ENCODE data around the gene GALNT7.

The GALNT7 gene

GRCh38 chr4:173269280-173269679, 100.7 kb downstream of the GALNT7 start:
- no peak for DNase-seq

- DNase-seq: no peak
Measured at GRCh38 chr4:173270312-173271027, 101.9 kb downstream of the GALNT7 start.

- DNase-seq: no peak
Measured at GRCh38 chr4:173272314-173272713, 103.7 kb downstream of the GALNT7 start.

GRCh38 chr4:173272996-173273395, 104.4 kb downstream of the GALNT7 start:
- DNase-seq: no peak

- no peak for DNase-seq
Measured at GRCh38 chr4:173273941-173274340, 105.3 kb downstream of the GALNT7 start.

GRCh38 chr4:173274744-173275143, 106.1 kb downstream of the GALNT7 start:
- DNase-seq: no peak

GRCh38 chr4:173275150-173275549, 106.5 kb downstream of the GALNT7 start:
- DNase-seq: no peak

GRCh38 chr4:173277340-173277739, 108.7 kb downstream of the GALNT7 start:
- DNase-seq: no peak

- DNase-seq: no peak
Measured at GRCh38 chr4:173280998-173281397, 112.4 kb downstream of the GALNT7 start.

- no peak for DNase-seq
Measured at GRCh38 chr4:173281406-173282255, 113.0 kb downstream of the GALNT7 start.

- DNase-seq: no peak
Measured at GRCh38 chr4:173282256-173282562, 113.6 kb downstream of the GALNT7 start.

GRCh38 chr4:173282626-173283025, 114.0 kb downstream of the GALNT7 start:
- no peak for DNase-seq

GRCh38 chr4:173284463-173284862, 115.9 kb downstream of the GALNT7 start:
- no peak for DNase-seq

GRCh38 chr4:173287486-173287885, 118.9 kb downstream of the GALNT7 start:
- no peak for DNase-seq

GRCh38 chr4:173288296-173288695, 119.7 kb downstream of the GALNT7 start:
- DNase-seq: peak; percentile 54

- DNase-seq: no peak
Measured at GRCh38 chr4:173288698-173289352, 120.2 kb downstream of the GALNT7 start.

- DNase-seq: no peak
Measured at GRCh38 chr4:173289353-173289727, 120.7 kb downstream of the GALNT7 start.

GRCh38 chr4:173291899-173292298, 123.3 kb downstream of the GALNT7 start:
- no peak for DNase-seq

- DNase-seq: no peak
Measured at GRCh38 chr4:173293663-173294062, 125.1 kb downstream of the GALNT7 start.

GRCh38 chr4:173294444-173294843, 125.8 kb downstream of the GALNT7 start:
- no peak for DNase-seq

GRCh38 chr4:173301518-173302201, 133.0 kb downstream of the GALNT7 start:
- DNase-seq: no peak

GRCh38 chr4:173307778-173308177, 139.2 kb downstream of the GALNT7 start:
- DNase-seq: no peak

GRCh38 chr4:173311368-173311767, 142.8 kb downstream of the GALNT7 start:
- DNase-seq: no peak
